BE2C (cell line): Measurements from ENCODE around the gene FBXO9.

Source experiments
- DNase-seq: peaks from one replicate; pipeline ENCODE4 v3.0.0-alpha.2; 2020
- H3K27me3 ChIP-seq: fragments of 250-450 bp; sonication (Bioruptor Pico); 2 replicates; pipeline ENCODE4 v1.5.1; 2020; ENCODE audit warnings: mild to moderate bottlenecking
- H3K36me3 ChIP-seq: fragments of 250-450 bp; sonication (Bioruptor Pico); 2 replicates; pipeline ENCODE4 v1.5.1; 2020; ENCODE audit warnings: mild to moderate bottlenecking
- H3K4me1 ChIP-seq: fragments of 250-450 bp; sonication (Bioruptor Pico); 2 replicates; pipeline ENCODE4 v1.5.1; 2020
- H3K4me3 ChIP-seq: 2 replicates; pipeline ENCODE4 v1.5.1; 2011; ENCODE audit warnings: low read depth, low read length
- H3K9me3 ChIP-seq: fragments of 250-450 bp; sonication (Bioruptor Pico); 2 replicates; pipeline ENCODE4 v1.5.1; 2020
- CTCF ChIP-seq: IDR thresholded peaks from 2 replicates; pipeline ENCODE4 v1.5.1; 2012; ENCODE audit warnings: mild to moderate bottlenecking, low read depth, low read length

Gene FBXO9

DNA sequence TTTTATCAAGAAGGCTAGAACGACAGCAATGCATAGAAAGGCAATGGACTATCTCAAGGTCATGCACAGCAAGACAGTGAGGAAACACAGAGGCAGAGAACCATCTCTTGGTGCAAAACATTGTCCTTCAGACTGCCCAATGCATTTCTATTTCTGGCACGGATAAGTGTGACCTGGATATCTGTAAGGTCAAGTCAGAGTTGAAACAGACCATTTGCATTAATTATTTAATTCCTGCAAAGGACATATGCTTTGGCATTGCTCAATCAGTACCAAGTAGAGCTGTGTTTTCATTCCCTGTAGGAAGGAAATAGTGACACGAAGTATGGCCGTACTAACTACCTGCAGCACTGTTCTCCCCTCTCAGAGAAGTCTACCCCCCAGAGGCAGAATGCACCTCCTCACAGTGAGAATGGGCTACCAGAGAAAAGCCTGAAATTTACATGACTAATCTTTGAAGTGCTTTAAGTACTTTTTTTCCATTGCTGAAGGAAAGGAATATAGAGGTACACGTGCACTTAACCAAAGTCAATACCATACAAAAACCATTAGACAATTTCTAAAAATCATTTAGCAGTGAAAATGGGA, 38.0 kb upstream of the FBXO9 start:
- no peak overlapping the region for H3K4me3 ChIP-seq
- peaks cover 23% of the 10 kb centered on the region for H3K36me3 ChIP-seq
- DNase-seq: no peak
- no peaks in the 10 kb centered on the region; the same call in 1 of the 2 replicates for H3K4me1 ChIP-seq
- no peaks in the 10 kb centered on the region for H3K9me3 ChIP-seq
- no peaks in the 10 kb centered on the region for H3K27me3 ChIP-seq
- no peak for TF ChIP-seq CTCF

DNA sequence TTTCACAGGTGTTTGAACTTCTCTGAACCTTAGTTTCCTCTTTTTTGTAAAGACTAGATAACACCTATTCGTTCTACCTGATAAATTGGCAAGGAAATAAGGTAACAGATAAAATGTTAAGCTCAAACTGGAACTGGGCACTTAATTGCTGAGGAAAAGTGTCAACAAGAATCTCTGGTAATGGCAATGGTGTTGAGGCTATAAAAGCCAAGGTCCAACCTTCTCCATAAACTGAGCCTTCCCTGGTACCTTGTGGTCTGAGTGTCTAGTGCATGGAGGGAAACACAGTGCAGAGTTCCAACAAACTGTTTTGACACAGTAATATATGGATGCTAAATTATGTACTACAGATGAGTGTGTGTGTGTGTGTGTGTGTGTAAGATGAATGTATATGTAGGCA, 36.7 kb upstream of the FBXO9 start:
- no peak overlapping the region for H3K4me3 ChIP-seq
- H3K9me3 ChIP-seq: no peaks in the 10 kb centered on the region
- H3K36me3 ChIP-seq: peaks cover 26% of the 10 kb centered on the region
- no peak for TF ChIP-seq CTCF
- no peak for DNase-seq
- no peaks in the 10 kb centered on the region for H3K27me3 ChIP-seq
- H3K4me1 ChIP-seq: no peaks in the 10 kb centered on the region; the same call in 1 of the 2 replicates

DNA sequence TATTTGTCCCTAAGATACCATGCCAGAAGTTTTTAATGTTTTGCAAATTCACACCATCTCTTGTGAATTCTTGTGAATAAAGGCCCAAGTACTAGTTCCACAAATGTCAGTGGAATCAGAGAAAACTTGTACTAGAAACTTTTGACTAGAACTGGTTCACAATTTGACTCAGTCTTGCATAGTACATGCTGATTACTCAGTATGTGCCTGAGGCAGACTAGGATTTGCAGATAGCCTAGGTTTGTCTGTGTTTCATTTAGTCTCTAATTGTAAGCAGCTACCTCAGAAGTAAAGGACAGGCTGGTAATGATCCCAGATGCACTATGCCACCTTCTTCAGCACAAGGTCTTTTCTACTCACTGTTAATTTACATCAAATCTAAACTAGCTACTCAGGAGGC, 35.9 kb upstream of the FBXO9 start:
- H3K36me3 ChIP-seq: peaks cover 26% of the 10 kb centered on the region
- no peaks in the 10 kb centered on the region; the same call in 1 of the 2 replicates for H3K4me1 ChIP-seq
- TF ChIP-seq CTCF: no peak

DNA sequence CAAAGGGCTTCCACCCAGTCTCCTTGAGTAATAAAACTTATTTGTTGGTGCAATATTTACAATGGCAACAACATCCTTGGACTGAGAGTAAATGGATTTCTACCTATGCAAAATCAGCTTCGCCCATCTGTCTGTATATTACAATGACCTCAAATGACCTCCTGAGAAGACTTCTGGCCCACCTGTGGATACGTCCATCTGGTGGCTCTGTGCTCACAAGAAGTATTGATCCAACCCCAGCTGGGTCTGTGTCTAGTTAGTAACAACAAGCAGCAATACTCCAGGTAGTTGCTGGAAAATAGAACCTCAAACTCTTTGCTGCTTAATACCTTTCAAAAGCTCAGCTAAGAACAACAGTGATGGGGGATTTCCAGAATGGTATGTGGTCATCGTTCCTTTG, 35.4 kb upstream of the FBXO9 start:
- Histone ChIP-seq H3K9me3 (no peaks in the 10 kb centered on the region), H3K4me1 (no peaks in the 10 kb centered on the region; the same call in 1 of the 2 replicates), H3K4me3 (no peak overlapping the region), H3K36me3 (peaks cover 26% of the 10 kb centered on the region), H3K27me3 (no peaks in the 10 kb centered on the region)
- TF ChIP-seq CTCF: no peak
- DNase-seq: no peak

More for the DNA sequence above, 35.9 kb upstream of the FBXO9 start:
- Histone ChIP-seq H3K27me3 (no peaks in the 10 kb centered on the region), H3K9me3 (no peaks in the 10 kb centered on the region), H3K4me3 (no peak overlapping the region)
- no peak for DNase-seq

DNA sequence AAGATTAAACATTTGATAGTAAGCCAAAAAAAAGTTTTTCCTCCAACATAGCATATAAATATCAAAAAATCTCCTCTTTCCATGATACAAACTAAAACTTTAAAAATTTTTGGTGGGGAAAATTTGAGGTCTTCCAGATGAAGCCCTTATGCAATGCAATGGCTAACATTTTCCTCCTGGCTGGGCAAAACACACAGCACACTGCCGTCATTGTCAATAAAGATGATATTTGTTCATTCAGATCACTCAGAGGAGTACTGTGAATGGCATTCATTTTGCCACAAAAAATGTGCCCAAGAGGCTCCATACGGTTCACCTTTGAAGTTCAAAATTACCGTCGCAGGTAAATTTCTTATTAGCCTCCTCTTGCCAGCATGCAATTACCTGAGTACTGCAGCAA, 33.9 kb upstream of the FBXO9 start:
- H3K36me3 ChIP-seq: peaks cover 28% of the 10 kb centered on the region
- DNase-seq: no peak
- TF ChIP-seq CTCF: no peak

GRCh38 chr6:53032849-53033248, 32.4 kb upstream of the FBXO9 start:
- H3K27me3 ChIP-seq: no peaks in the 10 kb centered on the region
- no peak for DNase-seq
- H3K4me1 ChIP-seq: no peaks in the 10 kb centered on the region
- H3K9me3 ChIP-seq: no peaks in the 10 kb centered on the region
- no peak for TF ChIP-seq CTCF
- no peak overlapping the region for H3K4me3 ChIP-seq
- peaks cover 26% of the 10 kb centered on the region for H3K36me3 ChIP-seq

More for the DNA sequence above, 33.9 kb upstream of the FBXO9 start:
- Histone ChIP-seq H3K4me1 (no peaks in the 10 kb centered on the region; the same call in 1 of the 2 replicates), H3K9me3 (no peaks in the 10 kb centered on the region), H3K4me3 (no peak overlapping the region), H3K27me3 (no peaks in the 10 kb centered on the region)
